Smooth muscle cell (in vitro differentiated cells): ENCODE results near the gene HOXD1. TPM values are rescaled to one million over a fixed set of nuclear protein-coding genes. Genes with fewer than 3 reads are reported as not detected.

Source experiments
- DNase-seq: peaks from one replicate; lab custom pipeline; 2025; ENCODE audit not compliant: unreplicated experiment; lab: John Stamatoyannopoulos, UW
- H2AFZ ChIP-seq: fragments of 200-600 bp; sonication (generic); 2 replicates; pipeline ENCODE4 v1.6.0; 2016; ENCODE audit warnings: antibody characterized with exemption, low read depth, mild to moderate bottlenecking
- H3F3A ChIP-seq: fragments of 200-600 bp; sonication (generic); 2 replicates; pipeline ENCODE4 v1.6.0; 2017; ENCODE audit warnings: antibody characterized with exemption, low read depth
- H3K27ac ChIP-seq: fragments of 200-600 bp; sonication (generic); 2 replicates; pipeline ENCODE4 v1.5.1; 2016; ENCODE audit warnings: low read depth, mild to moderate bottlenecking
- H3K27me3 ChIP-seq: fragments of 200-600 bp; sonication (generic); 2 replicates; pipeline ENCODE4 v1.6.1; 2016; ENCODE audit warnings: low read depth, mild to moderate bottlenecking
- H3K36me3 ChIP-seq: fragments of 200-600 bp; sonication (generic); 2 replicates; pipeline ENCODE4 v1.5.1; 2016; ENCODE audit warnings: low read depth
- H3K4me1 ChIP-seq: fragments of 200-600 bp; sonication (generic); 2 replicates; pipeline ENCODE4 v1.5.1; 2016; ENCODE audit warnings: low read depth
- H3K4me2 ChIP-seq: fragments of 200-600 bp; sonication (generic); 2 replicates; pipeline ENCODE4 v1.6.0; 2016; ENCODE audit warnings: mild to moderate bottlenecking
- H3K4me3 ChIP-seq: fragments of 200-600 bp; sonication (generic); 2 replicates; pipeline ENCODE4 v1.5.1; 2016; ENCODE audit warnings: mild to moderate bottlenecking
- H3K79me2 ChIP-seq: fragments of 200-600 bp; sonication (generic); 2 replicates; pipeline ENCODE4 v1.6.0; 2016; ENCODE audit warnings: low read depth, mild to moderate bottlenecking
- H3K9ac ChIP-seq: fragments of 200-600 bp; sonication (generic); 2 replicates; pipeline ENCODE4 v1.6.0; 2016; ENCODE audit warnings: low read depth
- H3K9me3 ChIP-seq: fragments of 200-600 bp; sonication (generic); replicated peaks from 2 replicates; pipeline ENCODE4 v1.5.1; 2016; ENCODE audit warnings: low read depth
- H4K20me1 ChIP-seq: fragments of 200-600 bp; sonication (generic); 2 replicates; pipeline ENCODE4 v1.6.0; 2016; ENCODE audit warnings: low read depth
- WGBS: methylation state at CpG from one replicate; pipeline ENCODE4 v1.1.7; 2016; ENCODE audit warnings: low lambda C conversion rate; 5-methylcytosine and 5-hydroxymethylcytosine counted together
- polyA plus RNA-seq: library from polyadenylated mRNA; unstranded; fragments of >200 nt; fragmentation: Nextera tagmentation; extraction: Ambion mirVana; gene quantifications from 2 replicates; pipeline ENCODE4 v1.2.1, GENCODE V29; 2016
- total RNA-seq: library from RNA; depleted of rRNA; stranded (reverse); fragments of >200 nt; gene quantifications from 2 replicates; pipeline ENCODE4 v1.2.3, GENCODE V29; 2014
- TF ChIP-seq, protein P1 (sequence below): fragments of 200-600 bp; sonication (generic); IDR thresholded peaks from 2 replicates; pipeline ENCODE4 v1.5.1; 2017; ENCODE audit warnings: borderline replicate concordance, mild to moderate bottlenecking, antibody characterized with exemption; ENCODE audit not compliant: insufficient read depth, poor library complexity, severe bottlenecking

The HOXD1 gene
- total and polyA plus RNA-seq, 2 experiments from 2014 or later, result not detected

DNA sequence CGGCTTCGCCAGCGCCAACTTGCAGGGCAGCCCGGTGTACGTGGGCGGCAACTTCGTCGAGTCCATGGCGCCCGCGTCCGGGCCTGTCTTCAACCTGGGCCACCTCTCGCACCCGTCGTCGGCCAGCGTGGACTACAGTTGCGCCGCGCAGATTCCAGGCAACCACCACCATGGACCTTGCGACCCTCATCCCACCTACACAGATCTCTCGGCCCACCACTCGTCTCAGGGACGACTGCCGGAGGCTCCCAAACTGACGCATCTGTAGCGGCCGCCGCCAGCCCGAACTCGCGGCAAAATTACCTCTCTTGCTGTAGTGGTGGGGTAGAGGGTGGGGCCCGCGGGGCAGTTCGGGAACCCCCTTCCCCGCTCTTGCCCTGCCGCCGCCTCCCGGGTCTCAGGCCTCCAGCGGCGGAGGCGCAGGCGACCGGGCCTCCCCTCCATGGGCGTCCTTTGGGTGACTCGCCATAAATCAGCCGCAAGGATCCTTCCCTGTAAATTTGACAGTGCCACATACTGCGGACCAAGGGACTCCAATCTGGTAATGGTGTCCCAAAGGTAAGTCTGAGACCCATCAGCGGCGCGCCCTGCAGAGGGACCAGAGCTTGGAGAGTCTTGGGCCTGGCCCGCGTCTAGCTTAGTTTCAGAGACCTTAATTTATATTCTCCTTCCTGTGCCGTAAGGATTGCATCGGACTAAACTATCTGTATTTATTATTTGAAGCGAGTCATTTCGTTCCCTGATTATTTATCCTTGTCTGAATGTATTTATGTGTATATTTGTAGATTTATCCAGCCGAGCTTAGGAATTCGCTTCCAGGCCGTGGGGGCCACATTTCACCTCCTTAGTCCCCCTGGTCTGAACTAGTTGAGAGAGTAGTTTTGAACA is 16.2 kb upstream of the HOXD1 start:
- Histone ChIP-seq H2AFZ (no peak overlapping the region), H3K9me3 (no peaks in the 10 kb centered on the region), H3K27me3 (peaks cover 100% of the 10 kb centered on the region), H4K20me1 (no peaks in the 10 kb centered on the region), H3K79me2 (no peaks in the 10 kb centered on the region), H3K4me2 (peak overlapping the region; percentile 37), H3K27ac (no peak overlapping the region), H3K36me3 (no peaks in the 10 kb centered on the region), H3K9ac (no peak overlapping the region), H3K4me3 (no peak overlapping the region), H3F3A (no peaks in the 10 kb centered on the region), H3K4me1 (peaks cover 12% of the 10 kb centered on the region)
- 8% methylated on average over 60 of the region's 60 CpGs for WGBS
- TF ChIP-seq, protein P1, sequence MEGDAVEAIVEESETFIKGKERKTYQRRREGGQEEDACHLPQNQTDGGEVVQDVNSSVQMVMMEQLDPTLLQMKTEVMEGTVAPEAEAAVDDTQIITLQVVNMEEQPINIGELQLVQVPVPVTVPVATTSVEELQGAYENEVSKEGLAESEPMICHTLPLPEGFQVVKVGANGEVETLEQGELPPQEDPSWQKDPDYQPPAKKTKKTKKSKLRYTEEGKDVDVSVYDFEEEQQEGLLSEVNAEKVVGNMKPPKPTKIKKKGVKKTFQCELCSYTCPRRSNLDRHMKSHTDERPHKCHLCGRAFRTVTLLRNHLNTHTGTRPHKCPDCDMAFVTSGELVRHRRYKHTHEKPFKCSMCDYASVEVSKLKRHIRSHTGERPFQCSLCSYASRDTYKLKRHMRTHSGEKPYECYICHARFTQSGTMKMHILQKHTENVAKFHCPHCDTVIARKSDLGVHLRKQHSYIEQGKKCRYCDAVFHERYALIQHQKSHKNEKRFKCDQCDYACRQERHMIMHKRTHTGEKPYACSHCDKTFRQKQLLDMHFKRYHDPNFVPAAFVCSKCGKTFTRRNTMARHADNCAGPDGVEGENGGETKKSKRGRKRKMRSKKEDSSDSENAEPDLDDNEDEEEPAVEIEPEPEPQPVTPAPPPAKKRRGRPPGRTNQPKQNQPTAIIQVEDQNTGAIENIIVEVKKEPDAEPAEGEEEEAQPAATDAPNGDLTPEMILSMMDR, result no peak
- DNase-seq, result no peak

DNA sequence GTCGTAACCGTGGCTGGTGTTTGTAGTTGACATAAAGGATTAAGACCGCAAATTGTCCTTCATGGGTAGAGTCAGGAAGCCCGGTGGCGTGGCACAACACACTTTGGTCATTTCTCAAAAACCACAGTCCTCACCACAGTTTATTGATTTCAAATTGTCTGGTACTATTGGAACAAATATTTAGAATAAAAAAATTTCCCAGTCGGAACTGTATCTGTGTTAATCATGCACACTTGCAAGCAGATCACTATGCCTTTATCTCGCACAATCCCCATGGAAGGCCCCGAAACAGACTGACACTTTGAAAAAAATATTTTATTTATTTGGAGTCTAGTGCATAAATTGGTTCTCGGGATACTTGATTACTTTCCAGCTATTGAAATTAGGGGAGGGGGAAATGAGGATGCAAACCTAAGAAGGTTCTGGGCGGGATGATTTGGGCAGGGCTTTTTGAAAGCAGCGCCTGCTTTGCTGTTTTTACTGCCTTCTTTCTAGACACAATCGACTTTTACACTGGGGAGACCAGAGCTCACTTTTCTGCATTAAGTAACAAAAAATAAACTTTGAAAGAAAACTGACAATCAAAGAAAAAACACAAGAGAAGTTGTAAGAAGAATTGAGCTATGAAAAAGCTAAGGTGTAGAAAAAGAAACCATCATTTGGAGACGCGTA is 15.4 kb upstream of the HOXD1 start:
- Histone ChIP-seq H2AFZ (no peak overlapping the region), H3F3A (no peaks in the 10 kb centered on the region), H3K27me3 (peaks cover 100% of the 10 kb centered on the region), H3K9me3 (no peaks in the 10 kb centered on the region), H4K20me1 (no peaks in the 10 kb centered on the region), H3K4me3 (no peak overlapping the region), H3K4me1 (peaks cover 17% of the 10 kb centered on the region), H3K4me2 (no peak overlapping the region), H3K36me3 (no peaks in the 10 kb centered on the region), H3K27ac (no peak overlapping the region), H3K79me2 (no peaks in the 10 kb centered on the region), H3K9ac (no peak overlapping the region)
- 32% methylated on average over 14 of the region's 14 CpGs for WGBS
- TF ChIP-seq, protein P1, result no peak
- DNase-seq, result no peak

DNA sequence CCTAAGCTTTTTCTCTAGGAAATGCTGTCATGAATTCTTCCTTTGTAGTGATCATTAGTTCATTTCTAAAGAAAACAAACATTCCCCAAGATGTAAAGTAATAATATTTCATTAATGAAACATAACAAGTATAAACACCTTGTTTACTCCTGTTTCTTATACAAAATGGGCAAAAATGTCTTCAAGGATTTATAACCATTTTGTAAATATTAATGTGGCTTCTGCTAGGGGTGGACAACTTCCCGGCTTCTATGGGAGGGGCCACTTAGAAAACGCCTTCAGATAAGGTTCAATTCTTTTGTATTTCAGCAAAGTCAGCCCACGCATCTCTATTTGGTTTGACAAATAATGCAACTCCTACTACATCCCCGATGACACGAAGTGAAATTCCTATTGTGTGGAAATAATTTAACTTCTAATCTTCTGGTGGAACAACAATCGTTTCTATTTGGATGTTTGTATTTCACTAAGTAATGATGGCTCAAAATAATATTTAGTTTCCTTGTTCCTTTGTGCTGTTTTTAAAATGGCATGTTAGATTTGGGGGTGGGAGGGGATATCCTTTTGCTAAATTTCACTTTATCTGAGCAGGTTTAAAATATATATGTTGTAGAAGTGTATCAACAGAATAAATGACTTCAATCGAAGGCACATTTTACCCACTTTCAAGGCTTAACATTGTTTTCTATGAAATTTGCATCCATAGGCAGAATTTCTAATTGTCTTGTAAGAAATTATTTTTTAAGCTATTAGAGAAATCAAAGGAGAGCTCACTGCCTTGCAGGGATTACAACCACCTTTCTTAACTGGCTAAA is 14.7 kb upstream of the HOXD1 start:
- Histone ChIP-seq H3K27ac (no peak overlapping the region), H3K79me2 (no peaks in the 10 kb centered on the region), H4K20me1 (no peaks in the 10 kb centered on the region), H2AFZ (no peak overlapping the region), H3K4me3 (no peak overlapping the region), H3F3A (no peaks in the 10 kb centered on the region), H3K36me3 (no peaks in the 10 kb centered on the region), H3K4me2 (peak overlapping the region; percentile 78), H3K9me3 (no peaks in the 10 kb centered on the region), H3K4me1 (peaks cover 18% of the 10 kb centered on the region), H3K9ac (no peak overlapping the region), H3K27me3 (peaks cover 100% of the 10 kb centered on the region)
- WGBS, result 36% methylated on average over 7 of the region's 7 CpGs
- TF ChIP-seq, protein P1, result no peak
- no peak for DNase-seq
